Kidney glomerular epithelial cell (primary cell): ENCODE results near the gene ESF1.
A peak's percentile ranks its signal among the peaks of the same experiment; 100 is the strongest.
"Not testable (repeated sequence)": the region's sequence is repeated elsewhere in the genome, so short reads cannot be mapped to it uniquely, and the experiment has no call there.

Source experiments
- DNase-seq: peaks from one replicate; lab custom pipeline; 2025; lab: John Stamatoyannopoulos, UW

Gene ESF1

DNA sequence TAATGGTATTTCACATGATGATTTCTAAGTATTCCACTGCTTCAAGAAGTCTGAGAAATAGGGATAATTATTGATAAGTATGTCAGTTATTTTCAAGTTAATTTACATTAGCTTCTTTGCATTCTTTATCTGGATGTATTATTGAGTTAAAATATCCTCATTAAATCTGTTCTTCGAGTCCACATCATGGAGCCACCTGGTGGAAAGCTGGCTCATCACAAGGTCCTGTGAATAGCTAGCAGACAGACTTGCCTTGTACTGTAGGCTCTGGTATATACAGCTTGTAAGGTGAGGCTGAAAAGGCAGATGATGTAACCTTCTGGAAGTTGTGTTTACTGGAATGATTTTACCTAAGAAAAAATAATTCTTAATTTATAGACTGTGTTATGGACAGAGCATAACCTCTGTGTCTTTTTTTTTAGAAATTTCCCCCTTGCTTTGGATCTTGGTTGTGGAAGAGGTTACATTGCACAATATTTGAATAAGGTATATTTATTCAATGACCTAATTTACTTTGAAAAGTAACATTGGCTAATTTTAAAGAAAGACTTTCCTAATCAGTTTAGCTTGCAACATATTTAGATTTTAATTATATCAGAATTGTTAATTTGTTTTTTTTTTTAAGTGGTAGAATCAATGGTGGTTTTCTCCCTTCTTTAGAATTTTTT is 3.6 kb upstream of the ESF1 start:
- peak; percentile 34 for DNase-seq

DNA sequence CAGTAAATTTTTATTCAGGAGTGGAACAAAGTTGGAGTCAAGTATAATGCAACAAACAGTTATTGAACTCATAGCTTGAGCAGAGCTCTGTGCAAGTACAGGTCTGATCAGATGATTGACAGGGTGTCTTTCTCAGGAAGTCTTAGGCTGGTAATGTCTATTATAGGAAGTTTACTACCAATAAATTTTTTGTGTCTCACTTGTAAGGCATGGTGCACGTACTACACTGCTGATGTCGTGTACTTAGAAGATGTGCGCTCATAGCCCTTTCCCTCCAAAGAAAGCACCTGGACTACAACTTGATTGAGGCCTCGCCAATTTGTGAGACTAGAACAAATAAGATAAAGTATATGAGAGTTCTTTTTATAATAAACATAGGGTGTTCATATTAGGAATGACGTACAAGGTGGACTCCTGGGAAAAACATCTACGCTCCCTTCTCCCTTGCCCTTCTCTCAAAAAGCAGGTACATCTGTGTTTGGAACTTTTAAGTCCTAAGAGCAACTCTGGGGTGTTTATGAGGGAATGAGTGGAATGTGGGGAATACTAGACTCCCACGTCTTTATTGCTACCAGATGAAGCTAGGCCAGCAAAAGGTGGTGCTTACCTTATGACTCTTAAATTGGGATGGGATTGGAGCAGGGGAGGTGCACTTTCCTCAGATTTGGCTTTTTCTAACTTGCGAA is 1.6 kb upstream of the ESF1 start:
- DNase-seq, result no peak

DNA sequence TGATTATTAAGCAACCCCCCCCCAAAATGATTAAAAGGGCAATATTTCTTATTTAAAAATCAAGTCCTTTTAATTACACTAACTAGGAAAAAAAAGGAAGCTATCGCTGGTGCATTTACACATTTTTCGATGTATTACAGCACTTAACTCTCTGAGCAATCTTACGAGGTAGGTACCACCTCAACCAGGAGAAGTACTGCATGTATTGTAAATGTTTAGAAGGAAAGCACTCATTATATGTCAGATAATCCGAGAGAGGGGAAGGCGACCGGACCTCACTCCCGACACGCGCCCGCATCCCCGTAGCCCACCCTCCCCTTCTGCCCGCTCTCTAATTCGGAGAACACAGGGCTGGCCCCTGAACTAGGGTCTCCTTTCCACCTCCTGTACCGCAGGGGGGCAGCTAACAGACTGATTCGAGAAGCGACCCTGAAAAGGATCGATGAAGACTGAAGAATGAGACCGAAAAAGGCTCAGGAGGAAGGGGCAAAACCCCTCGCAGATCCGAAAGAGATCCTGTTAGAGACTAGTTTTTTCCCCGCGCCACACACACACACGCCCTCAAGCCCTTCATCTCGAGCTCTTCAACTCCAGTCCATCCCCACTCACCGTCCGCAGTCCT is 337 bp downstream of the ESF1 start:
- DNase-seq, result no peak

DNA sequence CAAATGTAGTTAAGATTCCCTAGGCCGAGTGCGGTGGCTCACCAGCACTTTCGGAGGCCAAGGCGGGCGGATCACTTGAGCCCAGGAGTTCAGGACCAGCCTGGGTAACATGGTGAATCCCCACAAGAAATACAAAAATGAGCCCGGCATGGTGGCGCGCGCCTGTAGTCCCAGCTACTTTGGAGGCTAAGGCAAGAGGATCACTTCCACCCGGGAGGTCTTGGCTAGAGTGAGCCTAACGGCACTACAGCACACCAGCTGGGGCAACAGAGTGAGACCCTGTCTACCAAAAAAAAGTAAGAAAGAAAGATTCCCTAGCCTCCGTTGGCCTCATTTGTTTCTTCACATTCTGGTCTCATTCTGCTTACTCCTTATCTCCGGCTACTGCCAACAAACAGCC is 1.2 kb downstream of the ESF1 start:
- DNase-seq, result no peak

DNA sequence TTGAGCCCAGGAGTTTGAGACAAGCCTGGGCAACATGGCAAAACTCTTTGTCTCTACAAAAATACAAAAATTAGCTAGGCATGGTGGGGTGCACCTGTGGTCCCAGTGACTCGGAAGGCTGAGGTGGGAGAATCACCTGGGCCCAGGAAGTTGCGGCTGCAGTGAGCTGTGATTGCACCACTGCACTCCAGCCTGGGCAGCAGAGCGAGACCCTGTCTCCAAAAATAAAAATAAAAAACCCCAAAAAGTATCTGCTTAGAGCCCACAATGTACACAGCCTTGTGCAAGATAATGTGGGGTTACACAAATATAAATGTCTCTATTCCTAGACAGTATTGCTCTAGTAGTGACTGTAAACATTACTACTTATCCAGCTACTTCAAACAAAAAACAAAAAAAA is 5.9 kb downstream of the ESF1 start:
- no peak for DNase-seq

DNA sequence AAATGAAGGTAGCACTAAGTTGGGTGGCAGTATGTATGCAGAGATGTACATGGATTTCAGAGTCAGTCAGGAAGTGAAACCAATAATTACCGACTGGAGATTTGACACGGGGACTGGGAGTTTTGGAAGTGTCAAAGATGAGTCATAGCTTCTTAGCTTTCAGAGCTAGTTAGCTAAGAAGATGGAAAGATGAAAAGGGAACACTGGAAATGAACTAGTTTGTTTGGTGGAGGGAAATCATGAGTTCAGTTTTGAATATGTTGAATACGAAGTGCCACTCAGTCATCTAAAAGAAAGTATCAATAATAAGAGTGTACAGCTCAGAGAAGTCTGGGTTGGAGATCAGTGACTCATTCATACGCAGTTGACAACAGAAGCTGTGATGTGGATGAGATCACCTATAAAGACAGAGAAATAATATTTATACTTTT is 7.5 kb downstream of the ESF1 start:
- DNase-seq, result no peak

DNA sequence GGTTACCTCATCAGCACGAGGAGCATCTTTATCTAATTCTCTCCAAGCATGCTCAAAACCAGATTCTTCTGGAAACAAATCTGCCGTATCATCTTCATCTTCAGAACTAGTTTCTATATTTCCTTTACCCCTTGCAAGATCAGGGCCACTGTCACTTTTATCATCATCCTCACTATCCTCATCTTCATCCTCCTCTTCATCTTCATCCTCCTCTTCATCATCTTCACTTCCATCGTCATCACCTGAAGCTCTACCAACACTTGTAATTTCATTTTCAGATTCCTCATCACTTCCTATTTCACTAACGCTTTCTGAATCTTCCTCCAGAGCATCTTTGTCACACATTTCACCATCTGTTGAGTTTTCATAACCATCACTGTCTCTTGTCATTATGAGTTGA is 8.9 kb downstream of the ESF1 start:
- no peak for DNase-seq

DNA sequence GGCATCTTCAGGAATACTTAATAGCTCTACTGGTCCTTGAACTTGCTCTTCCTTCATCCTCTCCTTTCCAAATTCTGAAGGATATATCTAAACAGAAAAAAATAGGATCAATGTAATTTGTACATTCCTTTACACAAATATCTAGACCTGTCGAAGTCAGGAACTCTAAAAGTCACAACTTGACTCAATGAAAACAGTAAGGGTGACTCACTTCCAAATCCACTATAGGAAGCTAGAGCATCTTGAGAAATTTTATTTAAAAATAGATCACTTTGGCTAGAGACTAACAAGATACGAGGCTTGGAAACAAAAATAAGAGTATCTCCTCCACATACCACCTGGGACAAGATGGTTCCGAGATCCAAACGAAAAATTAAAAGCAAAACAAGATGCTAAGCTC is 12.2 kb downstream of the ESF1 start:
- no peak for DNase-seq

DNA sequence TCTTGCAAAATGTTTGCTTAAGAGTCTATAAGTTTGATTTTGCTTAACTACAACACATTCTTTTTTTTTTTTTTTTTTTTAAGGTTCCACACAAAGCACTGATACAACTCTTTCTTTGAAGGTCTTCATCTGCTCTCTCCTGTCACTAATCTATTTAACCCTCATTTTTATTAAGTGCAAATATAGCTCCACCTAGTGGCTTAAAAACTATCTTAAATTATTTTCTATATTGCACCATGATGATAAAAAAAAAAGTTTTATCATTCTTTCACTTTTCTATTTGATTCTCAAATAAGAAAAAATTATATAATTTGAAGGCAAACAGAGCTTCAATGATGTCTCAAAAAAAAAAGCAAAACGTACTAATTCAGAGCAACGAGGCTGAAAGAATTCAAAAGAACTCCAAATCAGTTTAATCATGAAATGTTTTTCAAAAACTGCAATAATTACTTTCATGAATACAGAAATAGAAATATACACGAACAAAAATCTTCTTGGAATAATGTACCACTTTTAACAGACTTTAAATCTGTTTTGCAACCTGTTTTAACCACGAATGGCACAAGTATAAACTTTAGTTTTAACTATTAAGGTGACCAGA is 12.8 kb downstream of the ESF1 start:
- DNase-seq, result peak; percentile 38

GRCh38 chr20:13770141-13770540 is 14.6 kb downstream of the ESF1 start:
- DNase-seq, result no peak

GRCh38 chr20:13765868-13766416 is 18.8 kb downstream of the ESF1 start:
- DNase-seq, result no peak

DNA sequence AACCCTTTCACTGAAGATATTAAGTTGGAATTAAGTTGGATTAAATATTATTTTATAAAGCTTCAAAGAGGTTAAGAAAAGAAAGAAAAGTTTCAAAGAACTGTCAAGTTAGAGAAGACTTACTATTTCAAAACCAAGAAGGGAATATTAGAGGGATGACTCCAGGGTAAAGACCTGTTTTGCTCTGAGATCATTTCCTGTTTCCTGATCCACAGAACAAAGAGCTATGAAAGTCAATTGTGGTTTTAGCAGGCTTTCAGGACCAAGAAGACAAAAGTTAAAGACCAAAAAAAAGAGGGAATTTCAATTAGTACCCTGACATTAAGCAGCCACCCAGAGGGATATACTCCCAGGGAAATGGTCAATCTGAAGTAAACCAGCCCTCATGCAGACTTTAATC is 19.4 kb downstream of the ESF1 start:
- DNase-seq, result no peak

DNA sequence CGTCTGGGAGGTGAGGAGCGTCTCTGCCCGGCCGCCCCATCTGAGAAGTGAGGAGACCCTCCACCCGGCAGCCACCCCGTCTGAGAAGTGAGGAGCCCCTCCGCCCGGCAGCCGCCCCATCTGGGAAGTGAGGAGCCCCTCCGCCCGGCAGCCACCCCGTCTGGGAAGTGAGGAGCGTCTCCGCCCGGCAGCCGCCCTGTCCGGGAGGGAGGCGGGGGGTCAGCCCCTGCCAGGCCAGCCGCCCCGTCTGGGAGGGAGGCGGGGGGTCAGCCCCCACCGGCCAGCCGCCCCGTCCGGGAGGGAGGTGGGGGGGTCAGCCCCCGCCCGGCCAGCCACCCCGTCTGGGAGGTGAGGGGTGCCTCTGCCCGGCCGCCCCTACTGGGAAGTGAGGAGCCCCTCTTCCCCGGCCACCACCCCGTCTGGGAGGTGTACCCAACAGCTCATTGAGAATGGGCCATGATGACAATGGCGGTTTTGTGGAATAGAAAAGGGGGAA is 24.2 kb downstream of the ESF1 start:
- DNase-seq, result not testable (repeated sequence)

- no peak for DNase-seq
Observed at GRCh38 chr20:13758884-13759283, 25.8 kb downstream of the ESF1 start.

DNA sequence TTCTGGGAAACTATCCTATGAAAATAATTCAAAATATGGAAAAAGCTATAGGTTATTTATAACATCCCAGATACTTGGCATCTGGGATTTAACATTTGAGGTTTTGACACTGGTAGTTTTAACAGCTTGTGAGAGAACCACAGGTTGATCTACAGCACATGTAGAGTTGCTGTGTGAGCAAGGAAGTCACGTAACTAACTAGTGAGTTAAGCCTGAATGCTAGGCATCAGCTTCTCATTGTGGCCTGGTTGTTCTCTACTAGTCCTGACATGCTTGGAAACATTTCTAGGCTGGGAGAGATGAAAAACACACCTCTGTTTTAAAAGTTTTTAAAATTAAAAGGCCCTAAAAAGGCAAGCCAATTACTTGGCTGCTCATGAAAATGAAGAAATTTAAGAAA is 28.2 kb downstream of the ESF1 start:
- no peak for DNase-seq

- DNase-seq, result no peak
Observed at GRCh38 chr20:13755809-13756208, 28.9 kb downstream of the ESF1 start.

GRCh38 chr20:13753436-13754036 is 31.2 kb downstream of the ESF1 start:
- DNase-seq, result no peak

GRCh38 chr20:13749811-13750210 is 34.9 kb downstream of the ESF1 start:
- DNase-seq, result no peak

DNA sequence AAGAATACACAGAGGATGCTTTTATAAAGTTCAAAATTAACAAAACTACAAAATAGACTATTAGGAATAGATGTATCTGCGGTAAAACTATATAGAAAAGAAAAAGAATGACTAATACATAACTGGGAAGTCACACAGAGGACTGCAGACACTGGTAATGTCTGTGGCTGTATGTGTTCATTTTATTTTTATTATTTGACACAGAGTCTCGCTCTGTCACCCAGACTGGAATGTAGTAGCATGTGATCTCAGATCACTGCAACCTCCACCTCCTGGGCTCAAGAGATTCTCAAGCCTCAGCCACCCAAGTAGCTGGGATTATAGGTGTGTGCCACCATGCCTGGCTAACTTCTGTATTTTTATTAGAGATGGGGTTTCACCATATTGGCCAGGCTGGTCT is 38.9 kb downstream of the ESF1 start:
- no peak for DNase-seq

- DNase-seq, result no peak
Observed at GRCh38 chr20:13744352-13744751, 40.4 kb downstream of the ESF1 start.

DNA sequence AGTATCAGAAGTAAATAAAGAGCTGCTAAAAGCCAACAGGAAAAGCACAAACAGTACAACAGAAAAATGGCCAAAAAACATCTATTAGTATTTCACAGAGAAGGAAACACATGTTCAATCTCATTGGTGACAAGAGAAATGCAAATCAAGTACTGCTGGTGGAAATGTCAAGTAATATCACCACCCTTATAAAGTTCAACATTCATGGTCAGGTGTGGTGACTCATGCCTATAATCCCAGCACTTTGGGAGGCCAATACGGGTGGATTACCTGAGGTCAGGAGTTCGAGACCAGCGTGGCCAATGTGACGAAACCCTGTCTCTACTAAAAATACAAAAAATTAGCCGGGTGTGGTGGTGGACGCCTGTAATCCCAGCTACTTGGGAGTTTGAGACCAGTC is 42.8 kb downstream of the ESF1 start:
- DNase-seq, result no peak
